ENCODE measurements around the gene FHOD3. TPM values are rescaled to one million over a fixed set of nuclear protein-coding genes. Genes with fewer than 3 reads are reported as not detected.

Gene FHOD3
- total and polyA plus RNA-seq, 7 experiments from 2014 or later = not detected

GRCh38 chr18:36825526-36825925 is 528.0 kb downstream of the FHOD3 start:
- ATAC-seq = no peak
- DNase-seq = no peak
- Mint-ChIP-seq H3K27me3 (no peaks in the 10 kb centered on the region), H3K36me3 (peaks cover 0 to 22% (median 12%) of the 10 kb centered on the region in 5 donors), H3K4me1 (peaks cover 24 to 50% (median 30%) of the 10 kb centered on the region in 7 donors), H3K4me3 (no peak overlapping the region), H3K9me3 (peaks cover 0 to 1% (median 0%) of the 10 kb centered on the region in 11 donors), H3K27ac (no peak overlapping the region)
- Histone ChIP-seq H3K4me3 (ENCODE audit: low read length) (no peak overlapping the region), H3K27me3 (ENCODE audit: control insufficient read depth in 2 of 2, insufficient read depth in 2 of 2, low read length in 2 of 2) (no peaks in the 10 kb centered on the region), H3K4me1 (ENCODE audit: control insufficient read depth in 2 of 2, insufficient read depth in 2 of 2, low read length in 2 of 2) (peaks cover 15 to 18% of the 10 kb centered on the region in 2 donors), H3K27ac (ENCODE audit: low read depth, low read length) (no peak overlapping the region), H3K9me3 (ENCODE audit: control insufficient read depth in 2 of 3, low read length in 3 of 3) (no peaks in the 10 kb centered on the region), H3K36me3 (ENCODE audit: control insufficient read depth in 2 of 3, insufficient read depth in 3 of 3, low read length in 3 of 3) (peaks cover 0 to 4% (median 0%) of the 10 kb centered on the region in 3 experiments)
- intact Hi-C loops (cut with micrococcal nuclease) = loop anchor here in 1 of 2 donors (5.0 to 10.0 kb wide), 2 partner anchors 1438 to 1781 kb away; partner anchors contain the start of gene MAPRE2
- ChIA-PET CTCF (interaction anchor here (1.0 kb wide), 1 partner anchor 15 kb away, joined by 3 read pairs; no protein-coding TSS in a partner anchor), POLR2A (no interaction called here)

- Mint-ChIP-seq H3K9me3 (peaks cover 0 to 1% (median 0%) of the 10 kb centered on the region in 11 donors), H3K4me1 (peaks cover 24 to 56% (median 40%) of the 10 kb centered on the region in 7 donors), H3K4me3 (peak overlapping the region in 1 of 10 donors; percentile 27), H3K27ac (peak overlapping the region in 1 of 9 donors; percentile 88), H3K36me3 (peaks cover 0 to 21% (median 7%) of the 10 kb centered on the region in 5 donors), H3K27me3 (no peaks in the 10 kb centered on the region)
- POLR2A ChIA-PET = no interaction called here
- CTCF ChIA-PET = no interaction called here
- intact Hi-C loops (cut with micrococcal nuclease) = loop anchor here in 1 of 2 donors (5.0 to 10.0 kb wide), 2 partner anchors 1439 to 1782 kb away; partner anchors contain the start of gene MAPRE2
- Histone ChIP-seq H3K4me1 (ENCODE audit: control insufficient read depth in 2 of 2, insufficient read depth in 2 of 2, low read length in 2 of 2) (peaks cover 15 to 18% of the 10 kb centered on the region in 2 donors), H3K4me3 (ENCODE audit: low read length) (no peak overlapping the region), H3K9me3 (ENCODE audit: control insufficient read depth in 2 of 3, low read length in 3 of 3) (no peaks in the 10 kb centered on the region), H3K27ac (ENCODE audit: low read depth, low read length) (no peak overlapping the region), H3K36me3 (ENCODE audit: control insufficient read depth in 2 of 3, insufficient read depth in 3 of 3, low read length in 3 of 3) (peaks cover 0 to 4% (median 0%) of the 10 kb centered on the region in 3 experiments), H3K27me3 (ENCODE audit: control insufficient read depth in 2 of 2, insufficient read depth in 2 of 2, low read length in 2 of 2) (no peaks in the 10 kb centered on the region)
- ATAC-seq (no peak), DNase-seq (no peak)
Observed at GRCh38 chr18:36826556-36826955, 529.0 kb downstream of the FHOD3 start.

- H3K4me3 ChIP-seq (ENCODE audit: low read length) = peak overlapping the region; percentile 79
- no peaks in the 10 kb centered on the region for H3K27me3 ChIP-seq (ENCODE audit: control insufficient read depth in 2 of 2, insufficient read depth in 2 of 2, low read length in 2 of 2)
- peak in 3 of 9 donors; percentile 16 to 27 (median 18) for DNase-seq
- H3K27ac ChIP-seq (ENCODE audit: low read depth, low read length) = peak overlapping the region; percentile 75
- H3K36me3 ChIP-seq (ENCODE audit: control insufficient read depth in 2 of 3, insufficient read depth in 3 of 3, low read length in 3 of 3) = peaks cover 0 to 4% (median 0%) of the 10 kb centered on the region in 3 experiments
- Mint-ChIP-seq H3K36me3 (peaks cover 0 to 14% (median 4%) of the 10 kb centered on the region in 5 donors), H3K9me3 (peaks cover 0 to 1% (median 0%) of the 10 kb centered on the region in 11 donors), H3K27me3 (no peaks in the 10 kb centered on the region), H3K4me3 (peak overlapping the region; percentile 73 to 98 (median 92)), H3K27ac (peak overlapping the region; percentile 57 to 98 (median 88)), H3K4me1 (peaks cover 25 to 57% (median 44%) of the 10 kb centered on the region in 7 donors)
- intact Hi-C loops (cut with micrococcal nuclease) = loop anchor here (1.0 to 10.0 kb wide), 9 partner anchors 19 to 1783 kb away; partner anchors contain the start of genes INO80C (in 1 of the 2), MAPRE2 (in 1 of the 2), RMP24 (in 1 of the 2) and RPRD1A (in 1 of the 2)
- no peaks in the 10 kb centered on the region for H3K9me3 ChIP-seq (ENCODE audit: control insufficient read depth in 2 of 3, low read length in 3 of 3)
- ATAC-seq = no peak
- ChIA-PET POLR2A (interaction anchor here (0.9 to 2.3 kb wide), 3 partner anchors 14 to 699 kb away, joined by 3 to 9 read pairs (median 6); partner anchors contain the start of genes ELP2 and SLC39A6), CTCF (interaction anchor here (1.3 to 1.7 kb wide), 2 partner anchors 17 to 23 kb away, joined by 4 read pairs; no protein-coding TSS in a partner anchor)
- peaks cover 15 to 18% of the 10 kb centered on the region in 2 donors for H3K4me1 ChIP-seq (ENCODE audit: control insufficient read depth in 2 of 2, insufficient read depth in 2 of 2, low read length in 2 of 2)
Observed at GRCh38 chr18:36828157-36828629, 530.7 kb downstream of the FHOD3 start.

- Mint-ChIP-seq H3K27me3 (no peaks in the 10 kb centered on the region), H3K4me3 (peak within 1 kb of the TSS; percentile 73 to 98 (median 92)), H3K9me3 (peaks cover 0 to 1% (median 0%) of the 10 kb centered on the region in 11 donors), H3K27ac (peak within 1 kb of the TSS; percentile 57 to 98 (median 90)), H3K36me3 (peaks cover 0 to 13% (median 3%) of the 10 kb centered on the region in 5 donors), H3K4me1 (peaks cover 27 to 60% (median 47%) of the 10 kb centered on the region in 7 donors)
- H3K4me3 ChIP-seq (ENCODE audit: low read length) = peak within 1 kb of the TSS; percentile 79
- H3K9me3 ChIP-seq (ENCODE audit: control insufficient read depth in 2 of 3, low read length in 3 of 3) = no peaks in the 10 kb centered on the region
- CTCF ChIA-PET = interaction anchor here (0.6 to 1.7 kb wide), 3 partner anchors 18 to 695 kb away, joined by 3 to 4 read pairs (median 4); no protein-coding TSS in a partner anchor
- peaks cover 0 to 4% (median 0%) of the 10 kb centered on the region in 3 experiments for H3K36me3 ChIP-seq (ENCODE audit: control insufficient read depth in 2 of 3, insufficient read depth in 3 of 3, low read length in 3 of 3)
- intact Hi-C loops (cut with micrococcal nuclease) = loop anchor here (1.0 to 10.0 kb wide), 13 partner anchors 10 to 1850 kb away; partner anchors contain the start of genes ELP2 (in 2 of the 2), INO80C (in 2 of the 2), RMP24 (in 2 of the 2) and RPRD1A (in 2 of the 2)
- H3K27ac ChIP-seq (ENCODE audit: low read depth, low read length) = peak within 1 kb of the TSS; percentile 75
- H3K27me3 ChIP-seq (ENCODE audit: control insufficient read depth in 2 of 2, insufficient read depth in 2 of 2, low read length in 2 of 2) = no peaks in the 10 kb centered on the region
- peak; percentile 77 to 90 (median 87) for DNase-seq
- POLR2A ChIA-PET = interaction anchor here (0.6 to 2.3 kb wide), 7 partner anchors 11 to 853 kb away, joined by 3 to 9 read pairs (median 4); partner anchors contain the start of genes ELP2 and SLC39A6
- peak; percentile 96 for ATAC-seq
- peaks cover 15 to 18% of the 10 kb centered on the region in 2 donors for H3K4me1 ChIP-seq (ENCODE audit: control insufficient read depth in 2 of 2, insufficient read depth in 2 of 2, low read length in 2 of 2)
Observed at GRCh38 chr18:36828630-36829361, 531.3 kb downstream of the FHOD3 start, which contains the start of the genes KIAA1328 and TPGS2. TSS of gene KIAA1328 (plus strand) at chr18:36829127. CDS start at chr18:36829139, 12 bp downstream. TSS of gene TPGS2 (minus strand) at chr18:36829002. CDS start at chr18:36828767, 235 bp downstream.

Other genes starting within 250 kb of the FHOD3 start
- 10 to 100 TPM; 22.6 to 51.3 (median 28.7) TPM for gene RPRD1A, start 230.2 kb upstream of the FHOD3 start, total RNA-seq
- 10 to 100 TPM; 11.8 to 12.1 TPM for gene RPRD1A, start 230.2 kb upstream of the FHOD3 start, polyA plus RNA-seq
- gene SLC39A6, start 168.4 kb upstream of the FHOD3 start, total RNA-seq = 10 to 100 TPM; 12.1 to 25.2 (median 16.6) TPM
- gene SLC39A6, start 168.4 kb upstream of the FHOD3 start, polyA plus RNA-seq = 10 to 100 TPM; 20.2 to 27.8 TPM
- 100 to 1,000 TPM in 4 of 5 experiments, 10 to 100 TPM in 1; 79.3 to 177 (median 150) TPM for gene ELP2, start 167.8 kb upstream of the FHOD3 start, total RNA-seq
- 10 to 100 TPM; 77.4 to 93.9 TPM for gene ELP2, start 167.8 kb upstream of the FHOD3 start, polyA plus RNA-seq
- under 1 TPM in 1 of 5 experiments, not detected in 4; 0.05 TPM for gene MOCOS, start 110.2 kb upstream of the FHOD3 start, total RNA-seq
- gene MOCOS, start 110.2 kb upstream of the FHOD3 start, polyA plus RNA-seq = not detected

Data from naive thymus-derived CD4-positive, alpha-beta T cell (primary cell).